WI38 (cell line): Measurements from ENCODE around the gene CASKIN1.

ENCODE experiments used
- H3K4me3 ChIP-seq: 2 replicates; pipeline ENCODE4 v1.5.1; 2011; ENCODE audit warnings: low read depth, mild to moderate bottlenecking, control low read depth, low read length
- CTCF ChIP-seq: IDR thresholded peaks from 2 replicates; pipeline ENCODE4 v1.5.1; 2012; ENCODE audit warnings: low read depth, mild to moderate bottlenecking, control low read depth, low read length

Gene CASKIN1

GRCh38 chr16:2187212-2187611 lies 9.2 kb downstream of the CASKIN1 start:
- no peak for TF ChIP-seq CTCF
- no peak overlapping the region for H3K4me3 ChIP-seq

GRCh38 chr16:2186505-2186904 lies 9.9 kb downstream of the CASKIN1 start:
- H3K4me3 ChIP-seq: no peak overlapping the region
- TF ChIP-seq CTCF: no peak

GRCh38 chr16:2186064-2186463 lies 10.3 kb downstream of the CASKIN1 start:
- no peak for TF ChIP-seq CTCF
- H3K4me3 ChIP-seq: no peak overlapping the region

GRCh38 chr16:2184962-2185361 lies 11.4 kb downstream of the CASKIN1 start:
- H3K4me3 ChIP-seq: no peak overlapping the region
- TF ChIP-seq CTCF: no peak

GRCh38 chr16:2184346-2184745 lies 12.1 kb downstream of the CASKIN1 start:
- H3K4me3 ChIP-seq: no peak overlapping the region
- no peak for TF ChIP-seq CTCF

- no peak for TF ChIP-seq CTCF
- H3K4me3 ChIP-seq: no peak overlapping the region
These were observed 12.7 kb downstream of the CASKIN1 start for GRCh38 chr16:2183671-2184070.

- H3K4me3 ChIP-seq: no peak overlapping the region
- TF ChIP-seq CTCF: no peak
These were observed 14.5 kb downstream of the CASKIN1 start for GRCh38 chr16:2181952-2182351.
